ENCODE measurements around the gene PPM1B.
"Not testable (repeated sequence)": the region's sequence is repeated elsewhere in the genome, so short reads cannot be mapped to it uniquely, and the experiment has no call there.

GRCh38 chr2:44133602-44134001, 35.1 kb upstream of the PPM1B start:
- TF ChIP-seq POLR2A (IDR thresholded peaks at IDR 0.05), result not testable (repeated sequence)
- TF ChIP-seq, protein P1, sequence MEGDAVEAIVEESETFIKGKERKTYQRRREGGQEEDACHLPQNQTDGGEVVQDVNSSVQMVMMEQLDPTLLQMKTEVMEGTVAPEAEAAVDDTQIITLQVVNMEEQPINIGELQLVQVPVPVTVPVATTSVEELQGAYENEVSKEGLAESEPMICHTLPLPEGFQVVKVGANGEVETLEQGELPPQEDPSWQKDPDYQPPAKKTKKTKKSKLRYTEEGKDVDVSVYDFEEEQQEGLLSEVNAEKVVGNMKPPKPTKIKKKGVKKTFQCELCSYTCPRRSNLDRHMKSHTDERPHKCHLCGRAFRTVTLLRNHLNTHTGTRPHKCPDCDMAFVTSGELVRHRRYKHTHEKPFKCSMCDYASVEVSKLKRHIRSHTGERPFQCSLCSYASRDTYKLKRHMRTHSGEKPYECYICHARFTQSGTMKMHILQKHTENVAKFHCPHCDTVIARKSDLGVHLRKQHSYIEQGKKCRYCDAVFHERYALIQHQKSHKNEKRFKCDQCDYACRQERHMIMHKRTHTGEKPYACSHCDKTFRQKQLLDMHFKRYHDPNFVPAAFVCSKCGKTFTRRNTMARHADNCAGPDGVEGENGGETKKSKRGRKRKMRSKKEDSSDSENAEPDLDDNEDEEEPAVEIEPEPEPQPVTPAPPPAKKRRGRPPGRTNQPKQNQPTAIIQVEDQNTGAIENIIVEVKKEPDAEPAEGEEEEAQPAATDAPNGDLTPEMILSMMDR (IDR thresholded peaks at IDR 0.05), result not testable (repeated sequence)

Measured in heart left ventricle (tissue), 13 donors.